Hematopoietic multipotent progenitor cell treated with erythropoietin and hydrocortisone succinate and interleukin-3 and kit ligand, for 4 days (in vitro differentiated cells): ENCODE measurements around the gene DSG2.

ENCODE experiments used
- DNase-seq: peaks from one replicate; pipeline ENCODE4 v3.0.0-alpha.2; 2015

DSG2 gene

GRCh38 chr18:31558567-31558966 is 60.6 kb downstream of the DSG2 start:
- DNase-seq, result no peak

- DNase-seq, result no peak
Observed at GRCh38 chr18:31562726-31563125, 64.7 kb downstream of the DSG2 start.

GRCh38 chr18:31563778-31564177 is 65.8 kb downstream of the DSG2 start:
- DNase-seq, result peak; percentile 15

GRCh38 chr18:31565345-31565744 is 67.4 kb downstream of the DSG2 start:
- no peak for DNase-seq

- no peak for DNase-seq
Observed at GRCh38 chr18:31565782-31566512, 68.0 kb downstream of the DSG2 start.

GRCh38 chr18:31566576-31567306 is 68.8 kb downstream of the DSG2 start:
- no peak for DNase-seq

- DNase-seq, result no peak
Observed at GRCh38 chr18:31572368-31572767, 74.4 kb downstream of the DSG2 start.

GRCh38 chr18:31573051-31573450 is 75.1 kb downstream of the DSG2 start:
- DNase-seq, result no peak

GRCh38 chr18:31574359-31574758 is 76.4 kb downstream of the DSG2 start:
- peak; percentile 66 for DNase-seq

GRCh38 chr18:31575515-31576257 is 77.7 kb downstream of the DSG2 start:
- DNase-seq, result no peak

GRCh38 chr18:31576670-31577069 is 78.7 kb downstream of the DSG2 start:
- DNase-seq, result peak; percentile 33

GRCh38 chr18:31577195-31577594 is 79.2 kb downstream of the DSG2 start:
- no peak for DNase-seq

- DNase-seq, result no peak
Observed at GRCh38 chr18:31578126-31578525, 80.1 kb downstream of the DSG2 start.

- no peak for DNase-seq
Observed at GRCh38 chr18:31579375-31579774, 81.4 kb downstream of the DSG2 start.

- peak; percentile 50 for DNase-seq
Observed at GRCh38 chr18:31581498-31582197, 83.7 kb downstream of the DSG2 start.

GRCh38 chr18:31583185-31583854 is 85.3 kb downstream of the DSG2 start:
- no peak for DNase-seq

GRCh38 chr18:31585991-31586390 is 88.0 kb downstream of the DSG2 start:
- no peak for DNase-seq

- DNase-seq, result no peak
Observed at GRCh38 chr18:31586616-31587015, 88.6 kb downstream of the DSG2 start.

- DNase-seq, result no peak
Observed at GRCh38 chr18:31587529-31587928, 89.6 kb downstream of the DSG2 start.

- no peak for DNase-seq
Observed at GRCh38 chr18:31590570-31590969, 92.6 kb downstream of the DSG2 start.

- DNase-seq, result peak; percentile 28
Observed at GRCh38 chr18:31591113-31591512, 93.1 kb downstream of the DSG2 start.

- DNase-seq, result no peak
Observed at GRCh38 chr18:31591628-31592027, 93.7 kb downstream of the DSG2 start, which contains the start of gene TTR. TTR (plus strand) TSS chr18:31591877; CDS start chr18:31591903, 26 bp downstream.
